Measurements from ENCODE around the gene PSMB2. TPM values are rescaled to one million over a fixed set of nuclear protein-coding genes. Genes with fewer than 3 reads are reported as not detected.
A peak's percentile ranks its signal among the peaks of the same experiment; 100 is the strongest.

PSMB2 gene
- total and polyA plus RNA-seq, 2 of the 8 experiments (the other 6 are each of a cell fraction or from before 2014, with no cell fraction given): 91.4 to 101 TPM

GRCh38 chr1:35574125-35574654, 67.1 kb downstream of the PSMB2 start:
- no peak overlapping the region for H4K91ac ChIP-seq (replicated peaks; ENCODE audit: insufficient read length, low read length)
- FAIRE-seq (no peak), DNase-seq (ENCODE audit: low read depth in 1 of 2, low spot score in 2 of 2) (peak in 1 of 2 experiments; percentile 73)
- H4K20me1 ChIP-seq (replicated peaks in 1 of 2; ENCODE audit: control insufficient read depth in 1 of 2, insufficient read depth in 2 of 2, low read length in 2 of 2): peaks cover 0 to 20% of the 10 kb centered on the region in 2 experiments
- H3K27me3 ChIP-seq (replicated peaks in 1 of 4; ENCODE audit: control insufficient read depth in 3 of 4, extremely low read depth in 1 of 4, insufficient read depth in 3 of 4, low read length in 3 of 4): peaks cover 69 to 95% (median 86%) of the 10 kb centered on the region in 4 experiments
- H4K5ac ChIP-seq (ENCODE audit: insufficient read length, low read depth, low read length): no peak overlapping the region
- no peak overlapping the region for H2BK15ac ChIP-seq (ENCODE audit: low read length)
- no peak overlapping the region for H2BK120ac ChIP-seq (replicated peaks; ENCODE audit: low read depth, low read length)
- H3K23me2 ChIP-seq (ENCODE audit: low read depth, low read length): peaks cover 25% of the 10 kb centered on the region
- no peak overlapping the region for H2BK20ac ChIP-seq (ENCODE audit: low read length)
- no peak overlapping the region for H3K9ac ChIP-seq (replicated peaks in 1 of 4; ENCODE audit: extremely low read depth in 1 of 4, low read depth in 3 of 4, low read length in 3 of 4)
- no peak overlapping the region for H2BK5ac ChIP-seq (ENCODE audit: low read depth, low read length)
- H4K8ac ChIP-seq (ENCODE audit: extremely low read depth, insufficient read depth, low read length): peak overlapping the region; percentile 7
- CTCF ChIA-PET (ENCODE audit: partially characterized antibody): interaction anchor here (0.6 to 8.5 kb wide), 5 partner anchors 7 to 201 kb away, joined by 3 to 81 read pairs (median 4); partner anchors contain the start of gene C1orf216
- peaks cover 0 to 11% (median 0%) of the 10 kb centered on the region in 4 experiments; a peak in 1 of 8 replicates for H3K36me3 ChIP-seq (ENCODE audit: control insufficient read depth in 2 of 4, insufficient read depth in 4 of 4, low read length in 3 of 4)
- POLR2A ChIA-PET (ENCODE audit: partially characterized antibody): interaction anchor here (0.7 to 2.2 kb wide), 5 partner anchors 9 to 195 kb away, joined by 3 to 10 read pairs (median 4); partner anchors contain the start of gene CLSPN
- H2AK5ac ChIP-seq (ENCODE audit: low read depth, low read length): no peak overlapping the region
- H3K4me2 ChIP-seq (ENCODE audit: insufficient read depth in 1 of 2, low read depth in 2 of 2, low read length in 2 of 2): peak overlapping the region; percentile 84 to 88; a peak in 3 of 4 replicates
- no peak overlapping the region for H3K4ac ChIP-seq (replicated peaks; ENCODE audit: insufficient read length, low read depth, low read length)
- no peaks in the 10 kb centered on the region for H3K79me1 ChIP-seq (ENCODE audit: low read depth, low read length)
- no peaks in the 10 kb centered on the region for H3K79me2 ChIP-seq (ENCODE audit: control insufficient read depth in 1 of 2, insufficient read depth in 2 of 2, low read length in 2 of 2)
- H3K4me1 ChIP-seq (replicated peaks in 1 of 4; ENCODE audit: control insufficient read depth in 3 of 4, insufficient read depth in 4 of 4, low read length in 3 of 4): peaks cover 7 to 20% (median 15%) of the 10 kb centered on the region in 4 experiments
- WGBS, 2 experiments (ENCODE audit: extremely low coverage in 1 of 2, insufficient coverage in 1 of 2, insufficient read length in 1 of 2, insufficient replicate concordance in 2 of 2, low coverage in 1 of 2, low lambda C conversion rate in 2 of 2, missing lambda C conversion rate in 1 of 2): 15% methylated on average over 46 of the region's 48 CpGs; no CpG with 5 or more reads in 1 of the 2 experiments
- no peak overlapping the region for H2AFZ ChIP-seq (ENCODE audit: low read length)
- no peak overlapping the region for H3K56ac ChIP-seq (replicated peaks; ENCODE audit: insufficient read length, low read depth, low read length)
- no peaks in the 10 kb centered on the region for H3K9me3 ChIP-seq (ENCODE audit: insufficient read depth in 2 of 2, low read depth in 1 of 2, low read length in 1 of 2)
- no peak overlapping the region for H3K27ac ChIP-seq (ENCODE audit: low read depth, low read length)
- H3K4me3 ChIP-seq (ENCODE audit: extremely low read depth in 1 of 4, insufficient read depth in 2 of 4, low read depth in 3 of 4, low read length in 4 of 4): peak overlapping the region in 2 of 4 experiments; percentile 40 to 67; a peak in 5 of 8 replicates
- H3K14ac ChIP-seq (ENCODE audit: insufficient read length): no peak overlapping the region
- peak overlapping the region; percentile 11; the same call in 1 of the 2 replicates for H2BK12ac ChIP-seq (ENCODE audit: low read depth, low read length)
- H3K18ac ChIP-seq (ENCODE audit: extremely low read depth, low read length): no peak overlapping the region
- H3K23ac ChIP-seq (ENCODE audit: insufficient read length): no peak overlapping the region
- TF ChIP-seq MAX (IDR thresholded peaks at IDR 0.05) (0 out of 2 replicates have a peak, but pooled peaks have one; percentile 0), RFX5 (IDR thresholded peaks at IDR 0.05; ENCODE audit: borderline replicate concordance, low read depth, low read length) (no peak), POU5F1 (IDR thresholded peaks at IDR 0.05; ENCODE audit: low read depth, low read length) (no peak), TAF1 (IDR thresholded peaks at IDR 0.05; ENCODE audit: low read depth, low read length) (0 out of 2 replicates have a peak, but pooled peaks have one; percentile 3), ATF3 (IDR thresholded peaks at IDR 0.05; ENCODE audit: insufficient read depth, low read depth, low read length) (no peak), SUZ12 (IDR thresholded peaks at IDR 0.05; ENCODE audit: low read length) (peak; percentile 51; the same call in 1 of the 2 replicates), EGR1 (IDR thresholded peaks at IDR 0.05; ENCODE audit: borderline replicate concordance, low read depth, low read length) (peak; percentile 5; the same call in 1 of the 2 replicates), FOSL1 (IDR thresholded peaks at IDR 0.05; ENCODE audit: insufficient read depth, low read depth, low read length) (no peak), EZH2 (IDR thresholded peaks at IDR 0.05; ENCODE audit: low read depth, low read length, severe bottlenecking) (peak; percentile 90)

Measured in H1 (cell line).